Measurements from ENCODE around the gene SLC17A5. TPM values are rescaled to one million over a fixed set of nuclear protein-coding genes. Genes with fewer than 3 reads are reported as not detected.
A peak's percentile ranks its signal among the peaks of the same experiment; 100 is the strongest.

Gene SLC17A5
- total and polyA plus RNA-seq, 2 donors (not counting 3 experiments of a cell fraction or from before 2014, with no cell fraction given) = 15.2 to 18.7 TPM

GRCh38 chr6:73560853-73561407 lies 92.9 kb downstream of the SLC17A5 start:
- no TSS peak for BruUV-seq (replicated peaks)
- intact Hi-C loops (cut with micrococcal nuclease) = no loop called here
- peak overlapping the region; percentile 89 for H2AFZ ChIP-seq (ENCODE audit: low read depth, low read length)
- no peaks in the 10 kb centered on the region for H4K20me1 ChIP-seq (replicated peaks; ENCODE audit: control insufficient read depth, extremely low read depth, insufficient read depth, low read length)
- H3K27me3 ChIP-seq (ENCODE audit: control insufficient read depth in 2 of 2, insufficient read depth in 2 of 2, low read length in 2 of 2) = no peaks in the 10 kb centered on the region
- no peaks in the 10 kb centered on the region for H3K9me3 ChIP-seq (replicated peaks; ENCODE audit: control insufficient read depth, insufficient read depth, low read length)
- H3K9me1 ChIP-seq (replicated peaks; ENCODE audit: control insufficient read depth, extremely low read depth, insufficient read depth, low read length) = no peaks in the 10 kb centered on the region
- H3K27ac ChIP-seq (ENCODE audit: insufficient read depth, low read depth, low read length) = no peak overlapping the region
- no peak overlapping the region for H3K9ac ChIP-seq (replicated peaks; ENCODE audit: extremely low read depth, insufficient read depth, low read length)
- FAIRE-seq (no peak), DNase-seq (ENCODE audit: low read depth, low spot score) (no peak)
- no peak overlapping the region for H3K4me3 ChIP-seq (replicated peaks in 1 of 3; ENCODE audit: insufficient read depth in 1 of 3, low read depth in 1 of 3, low read length in 3 of 3)
- H3K4me2 ChIP-seq (ENCODE audit: insufficient read depth, low read length) = peak overlapping the region; percentile 10
- POLR2A ChIA-PET = no interaction called here
- no peaks in the 10 kb centered on the region for H3K36me3 ChIP-seq (ENCODE audit: control insufficient read depth in 2 of 2, extremely low read depth in 1 of 2, insufficient read depth in 2 of 2, low read length in 2 of 2)
- dilution Hi-C loops (cut with MboI; ENCODE audit: extremely low pct_ligation_motif_present, low sequenced_read_pairs) = no loop called here
- H3K79me2 ChIP-seq (ENCODE audit: control insufficient read depth, insufficient read depth, low read length) = no peaks in the 10 kb centered on the region
- TF ChIP-seq MYC (IDR thresholded peaks at IDR 0.05; ENCODE audit: low read depth, low read length) (no peak), FOS (IDR thresholded peaks at IDR 0.05; ENCODE audit: borderline replicate concordance, insufficient read depth, low read length) (no peak), POLR2A (IDR thresholded peaks at IDR 0.05; ENCODE audit: low read depth, low read length) (no peak), JUN (IDR thresholded peaks at IDR 0.05; ENCODE audit: borderline replicate concordance, insufficient read depth, insufficient read length, low read depth) (no peak), GATA2 (IDR thresholded peaks at IDR 0.05; ENCODE audit: insufficient read depth, insufficient read length, low read depth, low read length) (no peak), EZH2 (IDR thresholded peaks at IDR 0.05; ENCODE audit: borderline replicate concordance, low read depth, low read length, severe bottlenecking) (no peak), POLR2AphosphoS5 (IDR thresholded peaks at IDR 0.05; ENCODE audit: insufficient read depth, low read depth, low read length) (no peak)
- TF ChIP-seq, protein P1, sequence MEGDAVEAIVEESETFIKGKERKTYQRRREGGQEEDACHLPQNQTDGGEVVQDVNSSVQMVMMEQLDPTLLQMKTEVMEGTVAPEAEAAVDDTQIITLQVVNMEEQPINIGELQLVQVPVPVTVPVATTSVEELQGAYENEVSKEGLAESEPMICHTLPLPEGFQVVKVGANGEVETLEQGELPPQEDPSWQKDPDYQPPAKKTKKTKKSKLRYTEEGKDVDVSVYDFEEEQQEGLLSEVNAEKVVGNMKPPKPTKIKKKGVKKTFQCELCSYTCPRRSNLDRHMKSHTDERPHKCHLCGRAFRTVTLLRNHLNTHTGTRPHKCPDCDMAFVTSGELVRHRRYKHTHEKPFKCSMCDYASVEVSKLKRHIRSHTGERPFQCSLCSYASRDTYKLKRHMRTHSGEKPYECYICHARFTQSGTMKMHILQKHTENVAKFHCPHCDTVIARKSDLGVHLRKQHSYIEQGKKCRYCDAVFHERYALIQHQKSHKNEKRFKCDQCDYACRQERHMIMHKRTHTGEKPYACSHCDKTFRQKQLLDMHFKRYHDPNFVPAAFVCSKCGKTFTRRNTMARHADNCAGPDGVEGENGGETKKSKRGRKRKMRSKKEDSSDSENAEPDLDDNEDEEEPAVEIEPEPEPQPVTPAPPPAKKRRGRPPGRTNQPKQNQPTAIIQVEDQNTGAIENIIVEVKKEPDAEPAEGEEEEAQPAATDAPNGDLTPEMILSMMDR (IDR thresholded peaks at IDR 0.05; ENCODE audit: extremely low read depth in 1 of 2, insufficient read depth in 1 of 2, low read depth in 1 of 2, low read length in 2 of 2) = no peak
- TF ChIP-seq, protein P2, sequence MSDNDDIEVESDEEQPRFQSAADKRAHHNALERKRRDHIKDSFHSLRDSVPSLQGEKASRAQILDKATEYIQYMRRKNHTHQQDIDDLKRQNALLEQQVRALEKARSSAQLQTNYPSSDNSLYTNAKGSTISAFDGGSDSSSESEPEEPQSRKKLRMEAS (IDR thresholded peaks at IDR 0.05; ENCODE audit: insufficient read depth, insufficient read length) = no peak
- peaks cover 3% of the 10 kb centered on the region for H3K4me1 ChIP-seq (ENCODE audit: control insufficient read depth, extremely low read depth, insufficient read depth, low read length)
- CTCF ChIA-PET = interaction anchor here (0.6 to 2.2 kb wide), 2 partner anchors 18 to 19 kb away, joined by 3 to 5 read pairs; no protein-coding TSS in a partner anchor
